CD14-positive monocyte (primary cell): Measurements from ENCODE around the gene PWP1. TPM values are rescaled to one million over a fixed set of nuclear protein-coding genes. Genes with fewer than 3 reads are reported as not detected.

Experiments
- DNase-seq, 3 donors: peaks; one replicate each; pipeline ENCODE4 v3.0.0-alpha.2; 2011 to 2022
- H2AFZ ChIP-seq: 2 replicates; pipeline ENCODE4 v1.6.0; 2012; ENCODE audit warnings: mild to moderate bottlenecking, low read depth, low read length, inconsistent platforms; ENCODE audit not compliant: insufficient read depth, poor library complexity, severe bottlenecking
- H3K27ac ChIP-seq, 2 donors: 1 replicate in 1 of 2; 2 replicates in 1 of 2; pipeline ENCODE4 v1.5.1; 2012 to 2013; ENCODE audit warnings: low read length in 2 of 2, control low read depth in 1 of 2, inconsistent platforms in 1 of 2, low read depth in 1 of 2, mild to moderate bottlenecking in 1 of 2
- H3K27me3 ChIP-seq, 2 donors: one replicate each; pipeline versions ENCODE4 v1.6.0 to v1.6.1; 2011 to 2013; ENCODE audit warnings: low read length in 2 of 2; ENCODE audit not compliant: control insufficient read depth in 2 of 2, insufficient read depth in 2 of 2
- H3K36me3 ChIP-seq, 2 donors: replicated peaks in 1 of 2; 1 replicate in 1 of 2; 2 replicates in 1 of 2; pipeline versions ENCODE4 v1.5.1 to v1.6.1; 2012 to 2013; ENCODE audit warnings: low read length in 2 of 2, control low read depth in 1 of 2, inconsistent platforms in 1 of 2, mild to moderate bottlenecking in 1 of 2; ENCODE audit not compliant: insufficient read depth in 2 of 2, control insufficient read depth in 1 of 2
- H3K4me1 ChIP-seq, 2 donors: 1 replicate in 1 of 2; 2 replicates in 1 of 2; pipeline versions ENCODE4 v1.5.1 to v1.6.1; 2012 to 2013; ENCODE audit warnings: low read length in 2 of 2, control low read depth in 1 of 2, inconsistent platforms in 1 of 2, mild to moderate bottlenecking in 1 of 2, moderate library complexity in 1 of 2; ENCODE audit not compliant: insufficient read depth in 2 of 2, control insufficient read depth in 1 of 2
- H3K4me2 ChIP-seq: replicated peaks from 2 replicates; pipeline ENCODE3; 2012; ENCODE audit warnings: low read length, moderate library complexity, mild to moderate bottlenecking; ENCODE audit not compliant: poor library complexity, severe bottlenecking; ENCODE audit errors: extremely low read depth
- H3K4me3 ChIP-seq, 3 experiments: fragments of 200-600 bp in 1 of 3; sonication (generic) in 1 of 3; replicated peaks in 1 of 3; 1 replicate in 2 of 3; 2 replicates in 1 of 3; pipeline ENCODE4 v1.5.1; 2011 to 2013; ENCODE audit warnings: low read length in 3 of 3, mild to moderate bottlenecking in 3 of 3, control low read depth in 2 of 3, low read depth in 2 of 3, inconsistent platforms in 1 of 3, moderate library complexity in 1 of 3
- H3K79me2 ChIP-seq: 2 replicates; pipeline ENCODE4 v1.6.0; 2012; ENCODE audit warnings: mild to moderate bottlenecking, control low read depth, inconsistent platforms, low read length, moderate library complexity; ENCODE audit not compliant: insufficient read depth
- H3K9ac ChIP-seq: 2 replicates; pipeline ENCODE4 v1.6.0; 2017; ENCODE audit warnings: low read length, mild to moderate bottlenecking; ENCODE audit not compliant: insufficient read depth, poor library complexity, severe bottlenecking
- H3K9me3 ChIP-seq, 2 donors: replicated peaks in 1 of 2; 1 replicate in 1 of 2; 2 replicates in 1 of 2; pipeline versions ENCODE4 v1.5.1 to v1.6.1; 2012 to 2013; ENCODE audit warnings: low read length in 2 of 2, control low read depth in 1 of 2; ENCODE audit not compliant: control insufficient read depth in 1 of 2, insufficient read depth in 1 of 2
- H4K20me1 ChIP-seq: 2 replicates; pipeline ENCODE4 v1.6.0; 2012; ENCODE audit warnings: mild to moderate bottlenecking, low read length, control low read depth, moderate library complexity; ENCODE audit not compliant: insufficient read depth
- H3K27ac Mint-ChIP-seq, 7 donors: one replicate each; pipeline ENCODE4 v1.8.0; 2020; ENCODE audit warnings: mild to moderate bottlenecking in 7 of 7, mixed read lengths in 7 of 7, moderate library complexity in 6 of 7, inconsistent platforms in 2 of 7
- H3K27me3 Mint-ChIP-seq, 3 donors: one replicate each; pipeline ENCODE4 v1.8.0; 2021 to 2022; ENCODE audit warnings: low read depth in 3 of 3, mild to moderate bottlenecking in 3 of 3, mixed read lengths in 3 of 3, moderate library complexity in 3 of 3, inconsistent platforms in 1 of 3
- H3K36me3 Mint-ChIP-seq, 2 donors: one replicate each; pipeline ENCODE4 v1.8.0; 2020; ENCODE audit warnings: mixed read lengths in 2 of 2, inconsistent platforms in 1 of 2, mild to moderate bottlenecking in 1 of 2
- H3K4me1 Mint-ChIP-seq: one replicate; pipeline ENCODE4 v1.8.0; 2020; ENCODE audit warnings: mild to moderate bottlenecking, mixed read lengths
- H3K4me3 Mint-ChIP-seq, 2 donors: one replicate each; pipeline ENCODE4 v1.8.0; 2020; ENCODE audit warnings: mild to moderate bottlenecking in 2 of 2, mixed read lengths in 2 of 2, moderate library complexity in 1 of 2
- H3K9me3 Mint-ChIP-seq, 7 donors: one replicate each; pipeline ENCODE4 v1.8.0; 2020 to 2022; ENCODE audit warnings: mixed read lengths in 7 of 7, mild to moderate bottlenecking in 6 of 7, moderate library complexity in 6 of 7, inconsistent platforms in 2 of 7
- CTCF ChIP-seq: fragments of 200-600 bp; IDR thresholded peaks from one replicate; pipeline ENCODE4 v1.8.0; 2022; ENCODE audit warnings: antibody characterized with exemption, mild to moderate bottlenecking
- WGBS: methylation state at CpG from one replicate; pipeline ENCODE4 v1.1.5; 2013; ENCODE audit warnings: missing lambda C conversion rate; ENCODE audit not compliant: insufficient coverage; 5-methylcytosine and 5-hydroxymethylcytosine counted together
- intact Hi-C, 2 donors: fragments of 100-400 bp; cut with micrococcal nuclease; formaldehyde crosslinking; loops; one replicate each; pipeline versions ENCODE4 v1.15.0 to v1.15.1; 2023
- polyA plus RNA-seq, 3 donors: library from polyadenylated mRNA; depleted of rRNA in 1 of 3; unstranded in 2 of 3; stranded (reverse) in 1 of 3; fragments of 300-500 nt in 2 of 3; fragments of >200 nt in 1 of 3; fragmentation: Illumina TruSeq in 2 of 3; gene quantifications; 1 replicate in 2 of 3; 2 replicates in 1 of 3; pipeline ENCODE4 v1.2.3, GENCODE V29; 2012 to 2021

The PWP1 gene
- polyA plus RNA-seq, 3 donors: 27.1 to 29.1 (median 28.0) TPM

- Mint-ChIP-seq H3K27ac (no peak overlapping the region), H3K9me3 (peaks cover 0 to 1% (median 0%) of the 10 kb centered on the region in 7 donors), H3K4me1 (no peaks in the 10 kb centered on the region), H3K4me3 (no peak overlapping the region), H3K27me3 (peaks cover 0 to 2% (median 0%) of the 10 kb centered on the region in 3 donors), H3K36me3 (peaks cover 5 to 13% of the 10 kb centered on the region in 2 donors)
- Histone ChIP-seq H4K20me1 (no peaks in the 10 kb centered on the region), H3K79me2 (no peaks in the 10 kb centered on the region), H3K4me3 (no peak overlapping the region), H2AFZ (no peak overlapping the region), H3K36me3 (peaks cover 0 to 4% of the 10 kb centered on the region in 2 donors), H3K9ac (no peak overlapping the region), H3K4me2 (no peak overlapping the region), H3K9me3 (no peaks in the 10 kb centered on the region), H3K27me3 (no peaks in the 10 kb centered on the region), H3K4me1 (no peaks in the 10 kb centered on the region), H3K27ac (no peak overlapping the region)
- intact Hi-C loops: no loop called here
- WGBS: 100% methylated on average over 3 of the region's 5 CpGs
- no peak for TF ChIP-seq CTCF
- DNase-seq: no peak
Observed at GRCh38 chr12:107642240-107642639, 43.4 kb upstream of the PWP1 start.

DNA sequence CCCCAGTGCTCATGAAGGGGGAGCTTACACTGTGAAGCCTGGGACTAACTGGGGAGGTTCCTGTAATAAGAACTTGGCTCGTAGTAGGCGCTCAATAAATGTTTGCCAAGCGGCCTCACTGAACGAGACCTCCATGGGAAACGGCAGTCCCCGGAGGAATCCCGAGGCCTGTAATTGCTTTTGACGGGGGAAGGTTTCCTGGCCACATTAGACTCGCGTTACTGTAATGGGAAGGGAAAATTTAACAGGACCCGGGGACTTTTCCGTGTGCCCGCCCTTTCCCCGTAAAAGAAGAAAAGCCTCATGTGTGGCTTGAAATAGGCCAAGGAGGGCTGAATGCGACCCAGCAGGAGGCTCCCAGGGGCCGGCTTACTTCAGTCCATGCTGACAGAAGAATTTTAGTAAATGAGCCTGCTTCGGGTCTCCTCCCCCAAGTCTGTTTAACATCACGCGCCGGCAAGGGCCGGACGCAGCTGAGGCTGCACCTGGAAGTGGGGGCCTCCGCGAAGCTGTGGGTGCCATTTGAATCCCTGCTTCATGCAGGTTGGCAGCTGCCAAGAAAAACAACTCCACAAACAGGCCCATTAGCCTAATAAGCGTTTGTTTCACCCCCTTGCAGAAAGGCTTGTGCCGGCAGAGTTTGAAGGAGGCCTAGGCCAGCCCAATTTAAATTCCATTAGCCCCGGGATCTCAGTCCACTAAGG is 39.8 kb upstream of the PWP1 start:
- Histone ChIP-seq H3K9me3 (no peaks in the 10 kb centered on the region), H3K4me3 (no peak overlapping the region), H3K36me3 (peaks cover 0 to 4% of the 10 kb centered on the region in 2 donors), H3K4me2 (no peak overlapping the region), H3K4me1 (no peaks in the 10 kb centered on the region), H2AFZ (no peak overlapping the region), H3K27me3 (no peaks in the 10 kb centered on the region), H4K20me1 (no peaks in the 10 kb centered on the region), H3K27ac (no peak overlapping the region), H3K79me2 (no peaks in the 10 kb centered on the region), H3K9ac (no peak overlapping the region)
- Mint-ChIP-seq H3K36me3 (peaks cover 5 to 8% of the 10 kb centered on the region in 2 donors), H3K4me1 (no peaks in the 10 kb centered on the region), H3K9me3 (peaks cover 0 to under 1% (median 0%) of the 10 kb centered on the region in 7 donors), H3K27me3 (peaks cover 0 to 6% (median 1%) of the 10 kb centered on the region in 3 donors), H3K27ac (no peak overlapping the region), H3K4me3 (no peak overlapping the region)
- intact Hi-C loops: no loop called here
- no peak for TF ChIP-seq CTCF
- no peak for DNase-seq
- WGBS: 95% methylated on average over 18 of the region's 27 CpGs
